Colon (tissue), 2 donors: Measurements from ENCODE around the gene ANKFN1.

Source experiments
- FAIRE-seq: peaks from 2 replicates; lab custom pipeline; 2012; peaks lifted over from hg19 to GRCh38; lab: Jason Lieb, UNC
- donor health status: control.
- donor health status: control.

ANKFN1 gene, protein sequence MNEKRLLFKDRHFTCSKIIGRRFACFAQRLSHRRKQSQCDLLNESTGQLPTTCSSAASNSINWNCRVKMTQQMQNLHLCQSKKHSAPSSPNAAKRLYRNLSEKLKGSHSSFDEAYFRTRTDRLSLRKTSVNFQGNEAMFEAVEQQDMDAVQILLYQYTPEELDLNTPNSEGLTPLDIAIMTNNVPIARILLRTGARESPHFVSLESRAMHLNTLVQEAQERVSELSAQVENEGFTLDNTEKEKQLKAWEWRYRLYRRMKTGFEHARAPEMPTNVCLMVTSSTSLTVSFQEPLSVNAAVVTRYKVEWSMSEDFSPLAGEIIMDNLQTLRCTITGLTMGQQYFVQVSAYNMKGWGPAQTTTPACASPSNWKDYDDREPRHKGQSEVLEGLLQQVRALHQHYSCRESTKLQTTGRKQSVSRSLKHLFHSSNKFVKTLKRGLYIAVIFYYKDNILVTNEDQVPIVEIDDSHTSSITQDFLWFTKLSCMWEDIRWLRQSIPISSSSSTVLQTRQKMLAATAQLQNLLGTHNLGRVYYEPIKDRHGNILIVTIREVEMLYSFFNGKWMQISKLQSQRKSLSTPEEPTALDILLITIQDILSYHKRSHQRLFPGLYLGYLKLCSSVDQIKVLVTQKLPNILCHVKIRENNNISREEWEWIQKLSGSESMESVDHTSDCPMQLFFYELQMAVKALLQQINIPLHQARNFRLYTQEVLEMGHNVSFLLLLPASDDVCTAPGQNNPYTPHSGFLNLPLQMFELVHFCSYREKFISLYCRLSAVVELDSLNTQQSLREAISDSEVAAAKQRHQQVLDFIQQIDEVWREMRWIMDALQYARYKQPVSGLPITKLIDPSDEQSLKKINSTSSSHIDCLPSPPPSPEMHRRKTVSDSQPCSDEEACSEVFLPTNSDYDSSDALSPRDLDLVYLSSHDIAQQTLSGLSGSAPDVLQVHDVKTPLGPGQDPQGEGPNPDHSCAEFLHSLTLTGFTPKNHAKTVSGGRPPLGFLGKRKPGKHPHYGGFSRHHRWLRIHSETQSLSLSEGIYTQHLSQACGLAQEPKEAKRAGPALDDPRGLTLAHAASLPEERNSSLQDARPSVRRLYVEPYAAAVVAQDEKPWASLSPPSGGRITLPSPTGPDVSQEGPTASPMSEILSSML

DNA sequence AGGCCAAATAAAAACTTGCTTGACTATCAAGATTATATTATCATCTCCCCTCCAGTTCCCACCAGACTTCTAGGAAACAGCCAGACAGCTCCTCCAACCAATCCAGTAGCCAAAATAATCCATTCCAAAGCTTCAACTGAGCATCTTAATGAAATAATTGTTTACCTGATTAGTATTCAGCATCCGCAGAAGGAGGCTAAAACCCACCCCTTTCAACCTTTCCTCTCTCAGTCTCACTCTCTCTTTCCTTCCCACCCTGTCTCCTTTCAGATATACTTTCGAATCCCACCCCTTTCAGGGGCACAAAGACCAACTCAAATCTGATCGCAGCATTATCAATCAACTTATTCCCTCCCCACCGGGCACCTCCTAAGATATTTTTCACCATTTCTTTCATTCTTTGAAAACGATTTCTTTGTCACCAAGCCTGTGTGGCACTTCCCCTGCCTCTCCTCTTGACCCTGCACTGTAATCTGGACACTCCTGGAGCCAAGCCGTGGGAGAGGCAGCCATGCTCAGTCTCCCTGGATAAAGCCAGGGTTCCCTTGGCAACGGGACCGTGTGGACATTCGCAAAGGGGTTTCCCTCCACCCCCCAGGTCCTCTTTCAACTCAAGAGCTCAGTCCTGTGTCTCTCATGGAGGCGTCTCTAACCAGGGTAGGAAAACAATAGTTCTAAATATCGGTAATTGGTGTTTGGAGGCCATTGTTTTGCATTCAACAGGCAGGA, at the start of gene ANKFN1:
Gene ANKFN1, plus strand, starts transcription at position 602 of the 729 bp plus-strand sequence. CDS start 59,193 bp downstream, outside the sequence.
- no peak for FAIRE-seq

DNA sequence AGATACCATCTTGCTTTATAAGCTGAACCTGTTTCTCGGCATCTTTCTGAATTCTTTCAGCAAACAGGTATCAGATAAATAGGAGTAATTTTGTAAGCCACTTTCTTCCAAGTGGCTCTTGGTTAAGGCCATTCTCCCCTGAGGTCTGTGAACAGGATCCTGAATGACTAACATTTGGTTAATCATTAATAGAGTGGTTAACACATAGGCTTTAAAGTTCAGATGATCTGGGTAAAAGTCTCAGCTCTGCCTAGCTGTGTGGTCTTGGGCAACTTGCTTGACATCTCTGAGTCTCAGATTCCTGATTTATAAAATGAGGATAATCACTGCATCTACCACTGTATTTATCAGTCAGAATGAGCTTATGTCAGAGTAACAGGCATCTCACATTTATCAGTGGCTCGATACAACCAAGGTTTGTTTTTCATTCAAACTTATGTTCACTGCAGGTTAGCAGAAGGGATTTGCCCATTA, 44.4 kb upstream of the ANKFN1 start:
- no peak for FAIRE-seq

DNA sequence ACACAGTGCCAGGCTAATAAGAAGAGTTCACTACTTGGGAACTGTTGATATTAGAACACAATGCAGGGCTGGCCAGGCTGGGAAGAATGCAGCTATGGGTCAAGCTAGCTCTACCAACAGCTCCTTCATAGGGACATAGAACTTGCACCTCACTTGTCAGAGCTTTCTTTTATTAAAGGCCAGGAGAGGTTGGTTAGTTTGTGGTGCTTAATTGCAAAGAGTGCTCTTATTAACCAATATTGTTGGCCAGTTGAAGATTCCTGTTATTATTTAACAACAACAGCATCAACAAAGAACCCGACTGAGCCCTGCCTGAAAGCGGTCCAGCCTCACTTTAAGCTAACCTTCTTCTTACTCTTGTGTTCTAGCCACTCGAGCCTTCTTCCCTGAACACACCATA, 43.4 kb upstream of the ANKFN1 start:
- FAIRE-seq = no peak

DNA sequence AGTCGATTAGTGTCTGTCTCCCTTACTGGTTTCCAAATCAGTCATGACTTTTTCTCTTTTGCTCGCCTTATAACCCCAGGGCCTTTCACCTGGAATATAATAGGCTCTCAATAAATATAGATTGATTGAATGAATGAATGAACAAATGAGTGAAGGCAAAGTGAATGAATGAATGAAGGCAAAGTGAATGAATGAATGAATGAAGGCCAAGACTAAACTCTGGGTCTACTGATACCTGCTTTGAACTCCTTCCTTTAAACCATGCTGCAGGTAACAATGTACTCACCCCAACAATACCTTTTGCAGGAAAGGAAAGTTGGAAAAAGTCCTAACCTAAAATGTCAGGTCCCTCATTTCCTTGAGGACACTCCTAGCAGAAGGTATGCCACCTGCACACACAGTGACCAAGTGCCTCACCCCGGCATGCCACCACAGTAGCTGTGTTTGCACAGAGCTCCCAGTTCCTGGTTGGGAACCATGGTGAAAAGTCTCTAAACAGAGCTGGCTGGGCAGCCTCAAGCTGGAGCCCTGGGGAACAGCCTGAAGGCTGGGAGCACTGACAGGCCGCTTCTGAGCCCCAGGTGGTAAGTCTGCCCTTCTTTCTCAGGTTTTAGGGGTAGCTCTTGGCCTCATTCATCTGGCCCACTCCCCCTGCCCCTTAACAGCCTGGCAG, 42.7 kb upstream of the ANKFN1 start:
- no peak for FAIRE-seq

DNA sequence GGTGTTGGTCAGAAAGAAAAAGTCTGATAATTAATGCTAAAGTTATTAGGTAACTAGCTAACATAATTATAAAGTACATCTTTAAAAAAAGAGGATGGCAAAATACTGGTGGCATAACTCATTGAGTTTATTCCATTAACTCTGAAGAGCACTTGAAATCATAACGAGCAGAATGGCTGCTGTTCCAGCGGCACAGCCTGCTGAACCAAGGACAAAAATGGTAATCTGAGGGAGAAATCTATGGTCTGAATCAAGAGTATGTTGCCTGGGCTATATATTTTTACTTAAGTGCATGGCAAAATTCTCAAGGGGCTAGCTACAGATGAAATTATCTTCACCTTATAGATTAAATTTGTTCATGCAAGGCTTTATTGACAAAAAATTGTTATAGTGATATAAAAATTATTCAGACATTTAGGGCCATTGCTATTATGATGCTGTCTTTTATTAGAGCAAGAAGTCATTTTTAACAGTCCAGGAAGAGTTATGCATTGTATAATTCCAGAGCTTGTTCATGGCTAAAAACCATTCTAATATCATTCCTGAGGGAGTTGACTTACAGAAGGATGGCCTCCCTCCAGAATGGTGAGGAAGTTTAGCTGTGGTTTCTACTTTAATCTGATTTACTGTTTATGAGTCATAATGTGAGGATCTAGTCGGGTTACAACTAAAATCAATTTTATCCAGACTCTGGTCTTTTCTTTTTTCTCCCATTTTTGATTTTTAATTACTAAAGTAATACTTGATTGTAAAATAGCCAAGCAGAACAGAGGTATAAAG, 41.4 kb upstream of the ANKFN1 start:
- FAIRE-seq = no peak

DNA sequence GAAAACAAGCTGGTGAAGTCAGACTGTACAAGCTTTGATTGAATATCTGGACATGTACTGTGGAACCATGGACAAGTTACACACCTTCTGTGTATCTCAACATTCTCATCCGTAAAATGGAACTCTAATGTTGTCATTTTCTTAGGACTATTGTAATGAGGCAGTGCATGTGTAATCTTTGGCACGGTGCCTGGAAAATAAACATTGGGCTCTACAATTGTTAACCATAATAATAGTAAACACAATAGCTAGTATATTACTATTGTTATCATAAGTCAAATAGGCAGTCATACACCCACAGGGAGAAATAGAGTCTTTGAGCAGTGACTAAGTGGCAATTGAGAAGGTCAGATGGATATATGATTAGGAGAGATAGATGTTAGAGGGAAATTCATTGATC, 39.8 kb upstream of the ANKFN1 start:
- no peak for FAIRE-seq

DNA sequence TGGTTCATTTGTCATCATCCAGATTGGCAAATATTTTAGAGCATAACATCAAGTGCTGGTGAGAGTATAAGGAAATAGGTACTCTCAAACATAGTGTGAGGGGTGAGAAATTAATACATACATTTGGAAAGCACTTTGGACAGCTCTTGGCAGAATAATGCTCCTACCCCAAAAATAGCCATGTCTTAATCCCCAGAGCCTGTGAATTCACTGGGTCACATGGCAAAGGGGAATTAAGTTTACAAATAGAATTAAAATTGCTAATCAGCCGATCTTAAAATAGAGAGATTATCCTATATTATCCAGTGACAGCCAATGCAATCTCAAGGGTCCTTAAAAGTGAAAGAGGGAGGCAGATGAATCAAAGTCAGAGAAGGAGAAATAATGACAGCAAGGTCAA, 38.8 kb upstream of the ANKFN1 start:
- no peak for FAIRE-seq

DNA sequence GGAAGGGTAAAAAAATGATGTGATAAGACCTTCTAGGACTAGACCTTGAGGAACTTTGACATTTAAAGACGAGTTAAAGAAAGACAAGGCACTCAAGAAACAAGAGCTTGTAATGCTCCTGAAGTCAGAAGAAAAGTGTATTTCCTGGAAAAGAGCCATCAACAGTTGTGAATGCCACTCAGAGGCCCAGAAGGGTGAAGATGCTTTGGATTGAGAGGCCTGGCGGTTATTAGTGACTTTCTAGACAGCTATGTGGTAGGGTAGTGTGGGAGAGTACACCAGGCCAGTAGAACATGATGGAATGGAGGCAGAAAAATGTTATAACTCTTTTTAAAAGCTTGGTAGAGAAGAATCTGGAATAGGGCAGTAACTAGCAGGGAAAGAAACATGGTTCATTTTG, 34.1 kb upstream of the ANKFN1 start:
- no peak for FAIRE-seq

DNA sequence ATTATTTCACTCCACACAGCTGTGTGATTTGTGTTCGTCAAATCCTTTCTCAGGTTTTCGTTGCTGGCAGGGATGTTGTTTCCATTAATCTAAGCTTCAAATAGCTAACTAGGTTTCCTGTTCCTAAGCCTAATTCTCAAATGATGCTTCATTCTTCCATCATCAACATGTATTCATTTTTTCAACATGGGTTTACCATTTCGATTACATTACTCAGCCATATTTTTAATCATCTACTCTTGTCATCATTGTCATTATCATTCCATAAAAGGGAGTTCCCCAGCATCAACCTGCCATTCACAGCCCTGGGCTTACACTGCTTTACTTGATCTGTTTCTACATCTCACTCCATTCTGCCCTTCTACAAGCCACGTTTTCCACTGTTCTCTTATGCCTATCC, 33.3 kb upstream of the ANKFN1 start:
- no peak for FAIRE-seq

DNA sequence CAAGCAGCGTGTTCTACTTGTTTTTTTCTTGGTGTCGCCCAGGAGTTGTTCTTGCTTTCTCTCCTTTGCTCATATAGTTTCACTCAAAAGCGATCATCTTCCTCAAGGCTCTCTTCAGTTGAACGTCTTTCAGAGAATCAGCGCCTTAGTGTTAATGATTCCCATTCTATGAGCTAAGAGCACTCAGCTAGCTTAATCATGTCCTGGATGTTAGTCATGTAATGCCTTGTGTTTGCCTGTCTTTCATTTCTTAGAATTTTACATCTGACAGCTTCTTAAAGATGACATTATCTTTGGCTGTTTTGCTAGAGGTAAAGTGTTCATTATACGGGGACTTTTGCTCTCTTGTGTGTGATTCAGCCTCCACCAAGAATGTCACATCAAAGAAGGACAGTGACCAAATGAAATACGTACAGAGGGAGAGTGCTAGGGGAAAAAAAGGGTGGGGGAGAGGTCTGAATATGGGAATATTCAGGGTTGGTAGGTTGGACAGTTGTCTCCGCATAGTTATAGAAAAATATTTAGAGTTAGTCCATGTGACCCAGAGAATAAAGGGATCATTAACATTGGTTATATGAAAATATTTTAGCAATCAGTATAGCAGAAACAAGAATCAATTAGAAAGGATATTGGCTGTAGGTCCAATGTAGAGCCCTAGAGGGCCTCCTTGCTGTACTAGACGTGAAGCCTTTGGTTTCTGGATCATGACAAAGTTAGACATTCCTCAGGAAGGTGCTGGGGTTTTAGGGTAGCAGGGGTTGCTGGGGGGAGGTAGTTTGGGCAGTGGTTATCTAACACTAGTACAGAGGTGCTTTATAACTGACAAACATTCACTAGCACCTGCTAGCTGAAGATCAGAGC, 31.9 kb upstream of the ANKFN1 start:
- FAIRE-seq = no peak

DNA sequence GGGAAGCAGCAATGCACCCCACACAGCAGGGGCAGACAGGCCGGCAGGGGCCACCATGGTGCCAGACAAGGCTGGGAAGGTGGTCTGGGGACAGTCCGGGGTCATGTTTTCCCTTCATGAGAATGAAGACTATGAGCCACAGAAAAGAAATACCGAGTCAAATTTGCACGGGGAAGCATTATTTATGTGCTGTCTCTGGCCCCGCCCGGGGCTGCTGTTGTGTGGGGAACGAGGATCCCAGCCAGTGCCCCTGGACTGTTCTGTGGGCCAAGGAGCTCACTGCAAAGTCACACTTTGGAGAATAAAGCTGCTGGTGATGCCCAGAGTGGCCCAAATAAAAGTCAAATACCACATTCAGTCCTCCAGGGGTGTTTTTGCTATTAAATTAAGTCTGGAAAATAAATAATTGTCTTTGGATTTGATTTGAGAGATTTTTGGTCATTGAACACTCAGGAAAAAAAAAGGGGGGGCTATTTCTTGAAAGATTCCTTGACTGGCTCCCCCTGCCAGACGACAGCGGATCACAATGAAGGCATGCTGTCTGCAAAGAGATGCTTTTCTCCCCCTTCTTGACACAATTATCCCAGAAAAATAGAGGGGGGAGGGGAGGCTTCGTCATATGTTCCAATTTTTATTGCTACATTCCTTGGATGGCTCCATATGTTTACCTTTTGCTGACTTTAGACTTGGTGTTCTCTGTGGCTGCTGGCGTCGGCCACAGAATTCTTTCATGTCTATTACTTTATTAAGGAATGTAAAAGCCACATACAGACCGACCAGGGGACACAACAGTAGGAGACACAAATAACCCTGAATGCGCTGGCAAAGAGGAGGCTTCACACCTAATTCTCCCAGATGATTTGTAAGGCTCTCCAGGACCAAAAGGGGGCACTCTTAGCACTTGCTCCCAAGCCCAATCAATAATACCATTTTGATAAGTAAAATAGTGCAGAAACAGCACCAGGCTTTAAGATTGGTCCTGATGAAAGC, 27.1 kb upstream of the ANKFN1 start:
- FAIRE-seq = no peak

DNA sequence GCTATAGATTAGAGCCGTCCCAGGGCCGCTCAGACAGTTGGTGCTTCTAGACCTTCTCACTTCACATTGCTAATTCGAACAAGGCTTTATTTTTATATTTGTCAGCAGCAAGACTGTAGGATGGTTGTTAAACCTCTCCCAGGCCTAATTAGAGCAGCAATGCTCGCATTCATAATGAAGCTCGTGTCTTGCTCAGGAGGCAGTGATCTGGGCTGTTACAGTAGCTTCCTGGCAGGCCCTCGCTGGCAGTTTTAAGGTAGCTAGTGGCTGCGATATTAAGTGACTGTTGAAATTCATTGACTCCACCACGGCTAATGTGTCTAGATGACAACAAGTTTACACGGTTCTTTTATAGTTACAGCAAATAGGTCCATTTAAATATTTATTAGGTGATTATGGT, 23.2 kb upstream of the ANKFN1 start:
- no peak for FAIRE-seq

DNA sequence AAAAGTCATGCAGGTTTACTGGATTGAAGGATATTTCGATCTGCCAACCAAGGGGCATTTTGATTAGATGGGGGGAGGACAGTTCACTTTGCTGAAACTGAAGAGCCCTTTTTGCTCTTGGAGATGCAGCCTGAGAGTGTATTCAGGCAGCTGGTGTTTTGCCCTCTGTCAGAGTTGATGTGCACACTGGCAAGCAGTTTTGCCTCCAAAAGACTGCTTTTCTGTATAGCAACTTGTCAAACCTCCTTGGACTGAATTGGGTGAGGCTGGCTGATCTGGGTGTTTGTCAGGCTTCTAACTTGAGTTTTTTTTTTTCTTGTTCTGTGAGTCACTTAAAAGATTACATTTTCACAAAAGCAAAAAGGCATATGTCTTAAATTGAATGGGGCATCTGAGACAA, 22.6 kb upstream of the ANKFN1 start:
- FAIRE-seq = no peak

DNA sequence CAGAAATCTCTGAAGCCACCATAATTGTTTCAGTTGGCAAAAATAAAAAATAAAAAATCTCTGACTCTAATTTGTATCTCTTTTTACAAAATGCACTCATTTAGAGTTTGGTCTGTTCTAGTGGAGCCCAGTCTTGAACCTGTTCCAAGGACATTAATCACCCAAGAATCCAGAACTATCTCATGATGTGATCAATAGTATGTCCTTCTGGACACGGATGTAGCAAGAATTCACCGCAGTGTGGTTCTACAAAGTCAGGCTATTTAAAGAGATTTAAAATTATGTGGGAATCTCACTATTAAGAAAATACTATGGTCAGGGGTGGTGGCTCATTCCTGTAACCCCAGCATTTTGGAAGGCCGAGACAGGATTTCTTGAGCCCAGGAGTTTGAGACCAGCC, 21.8 kb upstream of the ANKFN1 start:
- FAIRE-seq = no peak

DNA sequence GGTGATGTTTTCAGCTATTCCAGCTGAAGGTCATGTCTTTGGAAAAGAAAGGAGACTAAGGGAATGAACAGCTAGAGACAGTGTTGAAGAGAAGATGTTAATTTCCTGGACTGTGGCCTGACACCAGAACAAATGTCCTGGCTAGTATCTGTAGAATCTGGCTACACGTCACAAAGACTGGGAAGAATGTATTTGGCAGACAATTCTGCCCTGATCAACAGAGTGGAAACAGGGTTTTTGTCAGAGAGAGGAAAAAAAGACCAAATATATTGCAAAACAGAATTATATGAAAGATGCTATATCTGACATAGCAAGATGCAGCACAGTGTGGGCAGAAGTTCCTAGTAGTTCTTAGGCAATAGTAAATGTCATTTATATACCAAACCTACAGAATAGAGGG, 17.0 kb upstream of the ANKFN1 start:
- FAIRE-seq = no peak

DNA sequence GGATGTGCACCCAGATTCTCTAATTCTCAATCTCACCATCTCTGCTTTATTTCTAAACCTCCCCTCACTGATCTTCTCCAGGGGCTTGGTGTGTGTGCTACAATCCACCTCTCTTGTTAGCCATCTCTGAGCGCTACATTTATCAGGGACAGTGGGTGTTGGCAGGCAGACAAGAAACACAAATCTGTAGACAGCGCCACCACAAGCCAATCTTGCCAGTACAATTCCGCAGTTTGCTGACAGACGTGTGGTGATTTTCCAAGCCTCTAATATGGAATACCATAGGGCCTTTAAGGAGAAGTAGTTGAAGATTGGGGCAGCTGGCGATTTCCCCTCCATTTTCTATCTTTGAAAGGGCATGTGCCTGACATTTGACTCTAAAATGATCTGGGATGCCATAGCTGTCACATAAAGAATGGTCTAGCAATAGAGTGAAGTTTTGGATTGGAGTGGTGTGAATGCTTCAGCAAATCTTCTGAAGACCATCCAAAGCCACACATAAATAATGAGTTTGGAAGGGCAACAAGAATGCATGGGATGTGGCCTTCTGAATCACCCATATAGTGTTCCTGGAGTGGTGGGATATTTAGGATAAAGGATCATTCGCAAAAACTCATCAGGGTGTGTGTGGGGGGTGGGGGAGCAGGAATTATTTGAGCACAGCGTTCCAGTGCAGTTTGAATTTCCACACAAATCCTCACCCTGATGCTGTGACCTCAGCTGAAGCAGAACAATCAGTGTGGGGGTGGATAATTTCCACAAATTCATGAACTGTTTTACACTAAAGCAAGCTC, 12.0 kb upstream of the ANKFN1 start:
- no peak for FAIRE-seq

DNA sequence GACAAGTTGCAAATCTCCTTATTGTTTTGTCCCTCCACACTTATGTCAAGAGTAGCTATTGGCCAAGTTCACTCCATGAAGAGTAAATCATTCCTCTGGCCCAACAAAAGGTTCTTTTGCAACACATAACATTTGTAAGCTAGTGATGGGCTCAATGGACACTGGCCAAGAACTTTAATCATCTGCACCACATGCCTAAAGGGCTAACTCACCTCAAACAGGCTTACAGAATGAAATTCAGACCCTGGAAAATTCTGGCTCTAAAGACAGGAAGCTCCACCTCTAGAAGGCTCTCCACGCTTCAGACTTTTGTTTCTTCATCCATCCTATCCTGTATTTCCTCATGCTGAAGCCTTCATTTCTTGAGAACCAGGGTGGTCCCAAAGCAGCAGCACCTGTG, 10.9 kb upstream of the ANKFN1 start:
- no peak for FAIRE-seq

DNA sequence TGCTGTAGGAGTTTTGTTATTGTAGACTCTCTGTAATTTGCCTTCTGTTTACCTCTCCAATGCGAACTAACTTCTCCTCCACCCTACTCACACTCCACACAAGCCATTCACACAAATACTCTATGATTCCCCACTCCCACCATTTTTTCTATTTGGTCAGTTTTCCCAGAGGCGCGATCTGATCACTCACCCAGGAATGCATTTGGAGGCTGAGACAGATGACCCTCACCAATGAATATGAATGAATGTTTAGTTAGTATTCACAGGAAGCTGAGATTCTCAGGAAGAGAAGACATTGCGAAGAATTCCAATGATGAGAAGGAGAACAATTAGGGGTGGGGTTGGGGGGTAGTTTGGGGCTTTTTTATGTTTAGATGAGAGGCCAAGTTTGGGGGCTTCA, 10.5 kb upstream of the ANKFN1 start:
- no peak for FAIRE-seq
